ENCODE results near the gene ZMIZ1.

The ZMIZ1 gene

GRCh38 chr10:79292891-79293746 lies 224.4 kb downstream of the ZMIZ1 start:
- peak; percentile 60 for TF ChIP-seq CTCF (IDR thresholded peaks at IDR 0.05)

- TF ChIP-seq CTCF (IDR thresholded peaks at IDR 0.05), result no peak
Measured at GRCh38 chr10:79293841-79294581, 225.2 kb downstream of the ZMIZ1 start.

GRCh38 chr10:79295563-79295962 lies 226.8 kb downstream of the ZMIZ1 start:
- TF ChIP-seq CTCF (IDR thresholded peaks at IDR 0.05), result no peak

- TF ChIP-seq CTCF (IDR thresholded peaks at IDR 0.05), result no peak
Measured at GRCh38 chr10:79296431-79296830, 227.7 kb downstream of the ZMIZ1 start.

- no peak for TF ChIP-seq CTCF (IDR thresholded peaks at IDR 0.05)
Measured at GRCh38 chr10:79298403-79299244, 229.9 kb downstream of the ZMIZ1 start.

GRCh38 chr10:79299397-79300241 lies 230.9 kb downstream of the ZMIZ1 start:
- no peak for TF ChIP-seq CTCF (IDR thresholded peaks at IDR 0.05)

Data from LNCAP (cell line).